GM21515 (cell line): ENCODE measurements around the gene MLIP.
"Not testable (repeated sequence)": the region's sequence is repeated elsewhere in the genome, so short reads cannot be mapped to it uniquely, and the experiment has no call there.

Source experiments
- ATAC-seq: cut with Tn5 transposase; IDR thresholded peaks from one replicate; pipeline ENCODE4 v1.9.1; 2021; ENCODE audit not compliant: unreplicated experiment

MLIP gene

DNA sequence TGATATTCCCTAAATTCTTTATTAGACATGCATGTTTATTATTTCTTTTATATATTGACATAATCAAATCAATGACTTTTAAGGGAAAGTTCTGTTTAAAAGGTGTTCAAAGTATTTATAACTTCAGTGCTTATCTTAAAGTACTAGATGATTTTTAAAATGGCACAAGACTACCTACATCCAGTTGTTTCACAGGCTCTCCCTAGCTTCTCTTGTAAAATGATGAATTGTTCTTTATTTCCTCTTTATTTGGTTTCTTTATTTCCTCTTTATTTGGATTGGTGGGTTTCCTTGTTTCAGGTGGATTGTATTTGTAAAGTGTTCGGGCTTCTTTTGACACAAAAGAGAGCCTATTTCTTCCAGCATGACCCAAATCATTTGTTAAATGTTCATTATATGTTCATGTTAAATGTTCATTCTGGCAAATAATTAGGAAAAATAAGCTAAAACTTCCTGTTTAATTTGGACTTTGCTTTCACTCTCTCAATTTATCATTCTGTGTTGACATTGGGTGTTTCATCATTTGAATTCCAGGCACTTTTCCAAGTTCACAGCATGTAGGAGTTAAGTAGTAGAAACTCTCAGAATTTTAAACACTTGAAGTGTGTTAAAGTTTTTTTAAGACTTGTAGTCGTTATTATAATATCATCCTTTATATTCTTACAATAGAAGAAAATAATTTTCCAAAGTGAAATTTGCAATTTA, 24.6 kb downstream of the MLIP start:
- no peak for ATAC-seq

DNA sequence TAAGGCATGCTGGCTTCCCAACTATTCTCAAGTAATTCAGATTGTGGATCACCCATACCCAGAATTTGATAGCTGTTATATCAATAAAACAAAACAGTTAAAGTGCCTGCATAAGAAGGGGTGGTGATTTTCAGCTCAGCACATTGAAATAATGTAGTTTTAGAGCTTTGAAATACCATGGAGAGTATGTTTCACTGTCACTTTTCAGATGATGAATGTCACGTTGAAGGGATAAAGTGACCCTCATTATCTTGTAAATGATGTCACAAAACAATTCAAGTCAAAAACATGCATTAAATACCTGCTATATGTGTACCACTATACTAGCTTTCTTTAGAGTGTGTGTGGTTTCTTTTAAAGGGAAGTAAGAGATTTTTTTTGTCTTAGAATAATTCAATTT, 27.6 kb downstream of the MLIP start:
- no peak for ATAC-seq

DNA sequence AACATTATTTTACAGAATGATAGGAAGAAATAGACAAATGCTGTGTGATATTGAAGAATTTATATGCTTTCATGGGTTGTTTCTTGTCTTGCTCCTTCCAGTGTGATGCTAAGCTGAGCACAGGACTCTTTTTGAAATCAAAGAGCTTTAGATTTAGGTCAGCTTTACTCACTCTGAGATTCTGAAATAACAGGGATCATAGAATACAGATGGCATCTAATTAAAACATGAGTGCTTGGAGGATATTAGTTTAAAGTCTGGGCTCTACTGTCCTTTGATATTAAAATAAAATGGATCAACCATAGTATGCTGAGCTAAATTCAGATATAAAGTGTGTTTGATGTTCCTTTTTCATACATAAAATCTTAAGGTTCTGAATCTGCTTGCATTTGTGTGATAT, 29.6 kb downstream of the MLIP start:
- no peak for ATAC-seq

DNA sequence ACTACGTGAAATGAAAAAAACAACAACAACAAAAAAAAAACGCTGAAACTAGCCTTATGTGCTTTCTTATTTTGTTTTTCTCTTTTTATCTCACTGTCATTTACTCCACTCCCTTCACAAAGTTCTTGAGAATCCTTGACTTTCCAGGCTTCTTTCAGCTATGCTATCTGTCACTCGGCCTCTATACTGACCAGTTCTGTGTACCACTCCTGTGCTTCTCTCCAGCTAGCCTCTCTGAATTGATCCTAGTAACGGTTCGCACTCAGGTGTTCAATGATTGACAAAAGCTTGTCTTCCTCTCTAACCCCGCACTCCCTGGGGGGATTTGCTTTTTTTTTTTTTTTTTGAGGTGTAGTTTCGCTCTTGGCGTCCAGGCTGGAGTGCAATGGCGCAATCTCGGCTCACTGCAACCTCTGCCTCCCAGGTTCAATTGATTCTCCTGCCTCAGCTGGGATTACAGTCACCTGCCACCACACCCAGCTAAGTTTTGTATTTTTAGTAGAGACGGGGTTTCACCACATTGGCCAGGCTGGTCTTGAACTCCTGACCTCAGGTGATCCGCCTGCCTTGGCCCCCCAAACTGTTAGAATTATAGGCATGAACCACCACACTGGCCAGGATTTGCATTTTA, 31.8 kb downstream of the MLIP start:
- ATAC-seq = no peak

DNA sequence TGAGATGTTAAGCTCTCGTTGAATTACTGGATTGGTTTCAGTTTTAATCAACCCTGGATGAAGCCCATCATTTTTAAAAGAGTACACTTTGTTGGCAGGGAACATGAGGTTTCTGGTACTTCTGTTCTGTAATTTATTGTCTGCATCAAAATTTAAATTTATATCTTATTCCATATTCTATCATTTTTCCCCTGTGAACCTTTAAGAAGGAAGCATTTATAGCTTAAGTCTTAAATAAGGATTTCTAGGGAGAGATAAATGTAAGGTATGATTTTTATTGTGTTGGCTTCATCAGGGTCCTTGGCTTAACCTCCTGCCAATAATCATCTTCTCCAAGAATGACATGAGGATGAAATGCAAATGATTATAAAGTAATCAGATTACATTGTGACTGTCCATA, 40.6 kb downstream of the MLIP start:
- ATAC-seq = no peak

DNA sequence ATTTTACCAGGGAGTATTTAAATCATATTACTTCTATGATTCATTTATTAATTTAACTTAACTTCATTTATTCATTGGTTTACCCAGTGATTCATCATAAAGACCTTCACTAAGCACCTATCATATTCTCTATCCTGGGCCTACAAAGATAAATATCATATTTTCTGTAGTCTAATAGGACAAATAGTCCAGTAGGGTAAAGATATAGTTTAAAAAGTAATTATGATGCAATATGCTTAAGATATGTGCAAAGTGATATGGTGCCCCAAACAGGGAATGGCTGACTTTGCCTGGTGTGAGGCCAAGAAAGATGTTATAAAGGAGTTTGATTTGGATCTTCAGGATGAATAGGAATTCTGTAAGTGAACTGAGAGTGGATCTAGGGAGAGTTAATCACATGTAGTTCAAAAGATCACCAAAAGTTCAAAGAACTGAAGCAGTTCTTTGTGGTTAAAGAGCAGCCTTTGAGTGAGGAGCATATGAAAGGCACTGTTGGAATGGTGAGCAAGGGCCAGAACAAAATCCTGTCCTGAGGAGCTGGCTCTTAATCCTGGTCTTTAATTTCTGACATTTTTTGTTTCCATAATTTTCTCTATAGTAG, 45.5 kb downstream of the MLIP start:
- no peak for ATAC-seq

DNA sequence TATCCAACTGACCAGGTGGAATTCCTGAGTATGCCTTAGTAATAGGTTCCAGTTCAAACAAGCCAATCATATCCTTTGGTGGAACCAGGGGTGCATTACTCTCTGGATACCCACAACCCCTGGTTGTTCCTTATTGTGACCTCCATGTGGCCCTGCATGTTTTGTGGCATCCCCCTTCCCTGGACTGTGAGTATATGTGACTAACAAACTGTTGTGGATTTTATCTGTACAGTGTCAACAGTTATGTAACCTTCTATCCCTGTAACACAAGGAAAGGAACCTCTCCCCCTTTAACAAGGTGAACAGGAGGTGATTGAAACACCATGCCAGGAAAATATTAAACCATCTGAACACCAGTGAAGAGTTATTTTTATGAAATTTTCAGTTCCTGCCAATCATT, 46.2 kb downstream of the MLIP start:
- ATAC-seq = no peak

DNA sequence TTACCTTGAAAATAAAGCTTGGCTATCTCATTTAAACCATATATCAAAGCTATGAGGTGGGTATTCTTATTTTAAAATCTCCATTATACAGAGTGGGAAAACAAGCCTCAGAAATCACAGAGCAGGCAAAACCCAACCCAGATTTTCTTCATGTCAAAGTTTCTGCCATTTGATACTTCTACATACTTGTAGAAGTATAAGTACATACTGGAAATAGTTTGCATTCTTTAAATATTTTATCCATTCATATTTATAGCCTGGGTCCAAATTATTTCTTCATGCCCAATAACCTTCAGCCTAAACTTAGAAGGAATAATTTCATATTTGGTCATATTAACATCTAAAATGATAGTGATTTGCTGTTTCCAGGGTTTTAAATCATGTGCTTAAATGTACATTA, 61.8 kb downstream of the MLIP start:
- no peak for ATAC-seq

DNA sequence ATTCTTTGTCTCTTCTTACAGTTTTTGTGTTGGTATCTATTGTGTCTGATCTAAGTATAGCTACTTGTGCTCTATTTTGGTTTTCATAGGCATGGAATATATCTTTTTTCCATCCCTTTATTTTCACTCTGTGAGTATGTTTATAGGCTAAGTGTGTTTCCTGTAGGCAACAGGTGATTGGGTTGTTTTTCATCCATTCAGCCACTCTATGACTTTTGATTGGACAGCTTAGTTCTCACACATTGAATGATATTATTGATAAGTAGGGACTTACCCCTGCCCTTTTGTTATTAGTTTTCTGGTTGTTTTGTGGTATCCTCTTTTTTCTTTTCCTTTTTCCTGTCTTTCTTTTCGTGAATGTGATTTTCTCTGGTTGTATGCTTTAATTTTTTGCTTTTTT, 67.9 kb downstream of the MLIP start:
- ATAC-seq = no peak

DNA sequence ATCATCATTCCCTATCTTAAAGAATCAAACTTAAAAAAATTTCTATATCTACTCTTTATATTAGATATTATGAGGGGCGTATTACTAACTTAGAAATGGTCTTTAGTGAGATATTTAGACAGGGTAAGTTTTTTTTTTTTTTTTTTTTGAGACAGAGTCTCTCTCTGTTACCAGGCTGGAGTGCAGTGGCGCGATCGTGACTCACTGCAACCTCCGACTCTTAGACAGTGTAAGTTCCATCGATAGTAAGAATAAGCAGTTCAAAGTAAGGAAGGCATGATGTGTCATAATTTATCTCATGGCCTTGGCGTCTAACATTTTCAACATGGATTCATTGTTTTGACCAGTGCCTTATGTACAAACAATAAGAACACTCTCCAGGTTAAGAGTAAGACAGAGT, 72.4 kb downstream of the MLIP start:
- ATAC-seq = no peak

DNA sequence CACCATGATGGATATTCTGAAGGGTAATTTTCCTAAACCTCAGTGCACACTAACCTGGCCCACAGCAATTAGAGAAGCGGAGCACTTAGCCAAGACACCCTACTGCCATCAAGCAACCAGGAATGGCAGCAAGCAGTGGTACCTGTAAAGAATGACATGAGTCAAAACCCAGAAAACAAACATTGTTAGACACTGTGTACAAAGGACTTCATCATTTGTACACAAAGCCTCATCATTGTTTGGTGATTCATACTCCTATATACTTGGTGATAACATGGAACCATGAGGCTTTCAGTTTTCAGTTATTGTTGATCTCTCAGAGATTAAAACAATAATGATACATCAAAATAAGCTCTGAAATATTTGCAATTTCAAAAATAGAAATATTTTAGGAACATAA, 74.6 kb downstream of the MLIP start:
- ATAC-seq = no peak

DNA sequence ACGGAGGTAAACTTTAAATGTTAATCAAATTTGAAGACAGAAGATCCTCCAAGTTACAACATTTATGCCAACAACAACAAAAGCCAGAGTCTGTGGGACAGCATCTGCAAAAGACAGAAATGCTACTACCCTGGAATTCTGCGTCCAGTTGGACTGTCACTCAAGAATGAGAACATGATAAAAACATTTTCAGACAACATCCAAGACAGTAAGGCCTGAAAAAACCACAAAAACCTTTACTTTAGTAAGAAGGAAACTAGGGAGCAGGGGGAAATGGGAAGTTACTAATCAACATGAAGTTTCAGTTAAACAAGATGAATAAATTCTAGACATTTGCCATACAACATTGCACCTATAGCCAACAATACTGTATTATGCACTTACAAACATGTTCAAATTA, 77.6 kb downstream of the MLIP start:
- ATAC-seq = no peak

DNA sequence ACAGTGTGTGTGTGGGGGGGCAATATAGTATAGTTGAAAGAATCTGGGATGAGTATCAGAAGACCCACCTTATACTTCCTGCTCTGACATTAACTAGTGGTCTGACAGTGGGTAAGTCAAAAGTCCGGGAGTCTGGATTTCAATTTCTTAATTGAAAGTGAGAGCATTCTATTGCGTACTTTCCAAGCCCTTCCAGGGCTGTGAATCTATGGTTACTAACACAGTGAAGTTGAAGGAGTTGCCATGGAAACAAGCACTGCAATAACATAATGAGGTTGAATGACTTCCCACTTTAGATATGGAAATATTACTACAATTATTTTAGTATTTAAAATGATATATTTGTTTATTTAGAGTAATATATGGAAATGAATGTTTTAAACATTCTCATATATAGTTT, 80.2 kb downstream of the MLIP start:
- no peak for ATAC-seq

DNA sequence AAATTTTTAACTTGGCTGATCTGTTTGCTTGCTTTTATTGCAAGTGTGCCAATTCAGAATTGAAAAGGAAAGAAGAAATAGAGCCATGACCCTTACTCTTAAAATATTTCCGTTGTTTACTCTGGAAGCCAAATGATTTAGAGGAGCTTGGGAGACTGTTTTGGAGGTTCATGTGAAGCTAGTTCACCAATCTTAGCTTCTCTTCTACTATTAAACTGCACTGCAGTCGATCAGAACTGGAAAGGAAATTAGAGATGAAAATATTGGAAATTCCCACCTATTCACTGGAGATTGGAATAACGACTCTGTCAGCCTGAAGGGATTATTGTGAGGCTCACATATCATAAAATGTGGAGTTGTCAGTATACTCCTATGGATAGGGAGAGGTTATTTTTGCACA, 81.8 kb downstream of the MLIP start:
- no peak for ATAC-seq

DNA sequence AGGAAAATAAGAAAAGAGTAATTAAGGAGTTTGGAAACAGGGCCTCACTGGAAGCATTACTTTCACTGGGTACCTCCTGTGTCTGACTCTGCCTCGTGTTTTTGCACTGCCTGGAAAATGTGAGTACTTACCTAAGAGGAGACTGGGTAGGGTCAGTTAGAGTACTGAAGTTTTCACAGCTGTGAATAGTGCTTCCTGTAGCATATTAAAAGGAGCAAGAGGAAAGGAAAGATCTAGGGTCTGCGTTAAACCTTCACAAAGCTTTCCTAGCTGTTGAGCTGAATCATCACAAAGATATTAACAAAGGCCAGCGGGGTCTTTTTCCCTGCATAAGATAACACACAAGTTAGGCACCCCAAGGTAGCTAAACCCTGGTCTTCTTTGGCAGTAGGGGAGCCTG, 82.3 kb downstream of the MLIP start:
- ATAC-seq = no peak

DNA sequence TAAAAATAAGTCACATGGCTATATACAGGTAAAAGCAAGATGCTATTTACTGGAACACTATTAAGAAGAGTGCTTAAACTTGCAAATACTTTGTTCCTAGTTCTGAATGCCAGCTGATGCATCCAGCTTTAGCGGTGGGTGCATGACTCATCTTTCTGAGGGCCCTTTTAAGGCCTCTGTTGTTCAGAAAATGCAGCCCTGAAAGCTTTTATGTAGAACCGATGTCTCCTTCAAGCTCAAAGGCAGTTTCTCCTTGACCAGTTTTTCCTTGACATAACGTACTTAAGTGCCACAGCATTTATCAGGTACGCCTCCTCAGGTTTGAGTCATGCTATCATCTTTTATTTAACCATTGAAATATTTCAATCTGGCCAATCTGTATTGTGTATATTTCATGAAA, 82.8 kb downstream of the MLIP start:
- no peak for ATAC-seq

DNA sequence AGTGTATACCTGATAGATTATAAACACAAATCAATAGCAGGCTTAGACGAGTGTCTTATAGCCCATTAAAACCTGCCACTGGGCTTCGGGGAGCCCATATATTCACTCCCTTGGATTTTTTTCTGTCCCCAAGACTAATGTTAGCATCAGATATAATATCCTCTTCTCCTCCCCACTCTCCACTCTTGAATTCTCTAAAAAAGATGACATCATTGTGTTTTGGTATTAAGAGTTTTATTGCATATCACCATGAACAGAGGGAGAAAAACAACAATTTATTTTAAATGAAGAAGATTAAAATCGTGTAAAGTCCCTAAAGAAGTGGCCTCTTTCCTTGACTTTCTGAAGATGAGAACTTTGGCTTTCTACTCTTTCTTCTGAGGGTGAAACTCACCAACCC, 84.4 kb downstream of the MLIP start:
- no peak for ATAC-seq

DNA sequence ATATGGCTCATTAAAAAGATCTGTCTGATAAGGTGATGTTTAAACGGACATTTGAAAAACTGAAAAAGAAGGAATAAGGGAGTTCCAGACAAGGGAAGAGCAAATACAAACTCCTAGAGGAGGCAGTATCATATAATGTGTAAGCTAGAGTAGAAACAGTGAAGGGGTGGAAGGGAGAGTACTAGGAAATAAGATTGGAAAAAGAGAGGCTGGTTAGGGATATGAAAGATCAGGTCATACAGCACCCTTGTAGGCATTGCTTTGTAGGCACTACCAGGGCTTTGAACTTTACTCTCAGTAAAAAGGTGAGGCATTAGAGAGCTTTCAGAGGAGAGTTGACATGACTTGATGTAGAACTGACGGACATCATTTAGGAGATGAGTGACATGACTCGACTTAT, 85.7 kb downstream of the MLIP start:
- no peak for ATAC-seq

DNA sequence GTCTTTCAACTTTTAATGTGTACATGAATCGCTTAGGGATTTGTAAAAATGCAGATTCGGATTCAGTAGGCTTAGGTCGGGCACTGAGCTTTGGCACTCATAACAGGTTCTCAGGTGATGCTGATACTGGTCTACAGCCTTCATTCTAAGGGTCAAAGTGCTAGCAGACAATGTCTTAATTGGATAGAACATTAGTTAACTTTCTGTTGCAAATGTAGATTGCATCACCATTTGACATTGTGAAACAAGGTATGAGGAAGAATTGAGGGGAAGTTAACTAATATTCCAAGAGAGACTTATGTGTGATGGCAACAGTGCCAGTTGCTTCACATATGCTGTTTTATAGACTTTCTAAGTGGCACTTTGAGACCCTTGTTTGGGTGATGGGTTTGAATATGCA, 86.9 kb downstream of the MLIP start:
- ATAC-seq = no peak

DNA sequence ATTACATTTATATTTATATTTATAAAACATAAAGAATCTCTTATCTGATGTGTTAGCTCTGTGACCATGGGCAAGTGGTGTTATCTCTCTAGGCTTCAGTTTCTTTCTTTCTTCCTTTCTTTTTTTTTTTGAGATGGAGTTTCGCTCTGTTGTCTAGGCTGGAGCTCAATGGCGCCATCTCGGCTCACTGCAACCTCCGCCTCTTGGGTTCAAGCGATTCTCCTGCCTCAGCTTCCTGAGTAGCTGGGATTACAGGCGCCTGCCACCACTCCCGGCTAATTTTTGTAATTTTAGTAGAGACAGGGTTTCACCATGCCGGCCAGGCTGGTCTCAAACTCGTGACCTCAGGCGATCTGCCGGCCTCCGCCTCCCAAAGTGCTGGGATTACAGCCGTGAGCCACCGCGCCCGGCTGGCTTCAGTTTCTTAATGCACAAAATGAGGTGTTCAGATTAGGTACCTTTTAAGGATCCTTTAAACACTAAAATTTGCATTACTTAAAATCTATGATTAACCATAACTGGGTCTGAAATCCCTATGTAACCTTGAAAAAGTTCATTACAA, 92.3 kb downstream of the MLIP start:
- ATAC-seq = not testable (repeated sequence)

DNA sequence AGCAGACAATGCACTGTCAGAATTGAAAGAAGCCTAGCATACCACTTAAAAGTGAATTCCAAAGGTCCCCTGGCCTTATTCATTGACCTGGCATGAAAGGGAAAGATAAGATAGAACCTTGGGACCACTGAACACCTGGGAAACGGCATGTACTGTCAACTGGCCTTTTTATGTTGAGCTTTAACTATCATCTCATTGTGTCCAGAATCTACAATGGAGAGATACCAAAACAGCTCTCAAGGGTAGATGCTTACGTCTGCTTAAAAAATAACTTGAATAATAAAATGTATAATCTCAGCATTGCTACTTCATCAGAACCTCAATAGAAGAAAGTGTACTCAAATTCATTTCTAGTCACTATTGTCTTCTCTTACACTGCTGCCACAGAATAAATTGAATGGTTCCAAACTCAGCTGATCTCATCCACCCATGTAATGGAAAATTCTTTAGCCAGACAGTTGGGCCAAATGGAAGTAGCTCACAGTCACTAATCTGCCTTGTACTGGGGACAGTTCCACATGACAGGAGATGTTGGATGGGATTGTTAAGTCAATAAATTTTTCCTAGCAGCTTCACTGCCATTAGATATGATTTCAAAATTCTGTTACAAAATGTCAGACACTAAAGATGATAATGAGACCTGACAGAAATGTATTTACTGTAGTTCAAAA, 93.8 kb downstream of the MLIP start:
- no peak for ATAC-seq

DNA sequence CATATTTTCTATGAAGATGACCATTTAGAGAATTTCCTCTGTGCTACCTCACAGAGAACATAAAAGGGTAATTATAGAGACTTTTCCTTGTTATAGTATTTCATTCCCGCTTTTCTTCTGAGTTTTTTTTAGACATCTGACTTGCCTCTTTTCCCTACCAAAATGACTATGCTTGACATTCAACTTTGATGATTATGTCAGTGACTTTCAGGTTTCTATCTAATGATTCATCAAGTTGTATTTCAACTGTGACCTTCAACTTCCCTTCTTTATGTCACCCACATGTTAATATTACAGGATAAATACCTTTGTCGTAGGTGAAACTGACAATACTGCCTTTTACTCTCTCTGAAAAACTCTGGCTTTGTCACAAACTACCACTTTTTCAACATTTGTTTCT, 95.3 kb downstream of the MLIP start:
- no peak for ATAC-seq
